HG02759 (cell line): ENCODE data around the gene TAF11.
"Not testable (repeated sequence)": the region's sequence is repeated elsewhere in the genome, so short reads cannot be mapped to it uniquely, and the experiment has no call there.

ENCODE experiments used
- ATAC-seq: cut with Tn5 transposase; IDR thresholded peaks from one replicate; pipeline ENCODE4 v1.9.1; 2021; ENCODE audit warnings: mild to moderate bottlenecking, moderate library complexity; ENCODE audit not compliant: unreplicated experiment

The TAF11 gene

DNA sequence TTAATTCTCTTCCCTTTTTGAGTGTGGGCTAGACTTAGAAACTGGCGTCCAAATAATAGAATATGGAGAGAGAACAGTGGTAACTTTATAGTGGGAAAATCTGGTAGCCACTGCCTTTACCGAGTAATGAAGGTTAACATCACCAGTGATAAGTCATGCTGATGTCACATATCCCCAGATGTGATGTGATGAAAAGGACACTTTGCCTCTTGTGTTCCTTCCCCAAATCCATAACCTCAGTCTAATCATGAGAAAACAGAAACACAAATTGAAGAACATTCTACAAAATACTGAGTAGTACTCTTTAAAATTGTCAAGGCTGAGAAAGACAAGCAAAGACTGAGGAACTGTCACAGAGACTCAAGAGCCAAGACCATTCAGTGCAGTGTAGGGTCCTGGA is 19.0 kb upstream of the TAF11 start:
- no peak for ATAC-seq

DNA sequence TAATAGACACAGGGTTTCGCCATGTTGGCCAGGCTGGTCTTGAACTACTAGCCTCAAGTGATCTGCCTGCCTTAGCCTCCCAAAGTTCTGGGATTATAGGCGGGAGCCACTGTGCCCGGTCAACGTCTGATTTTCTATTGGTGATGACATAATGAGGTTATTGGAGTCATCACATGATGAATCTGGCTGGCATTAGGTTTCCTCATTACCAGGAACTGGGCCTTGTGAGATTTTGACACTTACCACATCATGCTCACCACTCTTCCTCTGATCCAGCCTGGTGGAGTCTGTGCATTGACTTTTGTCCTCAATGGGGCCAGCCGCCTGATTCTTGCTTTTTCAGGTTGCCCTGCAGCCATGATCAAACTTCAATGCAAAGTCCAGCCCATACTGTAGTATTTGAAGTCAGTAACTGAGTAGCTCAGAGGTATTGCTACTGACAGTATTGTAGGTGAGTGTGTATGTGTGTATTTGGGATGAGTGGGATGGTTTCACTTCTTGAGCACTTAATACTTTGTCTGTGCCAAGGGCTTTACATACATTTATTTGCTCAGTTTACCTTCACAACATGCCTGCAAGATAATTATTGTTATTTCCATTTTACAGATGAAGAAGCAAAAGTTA is 17.3 kb upstream of the TAF11 start:
- ATAC-seq = no peak

DNA sequence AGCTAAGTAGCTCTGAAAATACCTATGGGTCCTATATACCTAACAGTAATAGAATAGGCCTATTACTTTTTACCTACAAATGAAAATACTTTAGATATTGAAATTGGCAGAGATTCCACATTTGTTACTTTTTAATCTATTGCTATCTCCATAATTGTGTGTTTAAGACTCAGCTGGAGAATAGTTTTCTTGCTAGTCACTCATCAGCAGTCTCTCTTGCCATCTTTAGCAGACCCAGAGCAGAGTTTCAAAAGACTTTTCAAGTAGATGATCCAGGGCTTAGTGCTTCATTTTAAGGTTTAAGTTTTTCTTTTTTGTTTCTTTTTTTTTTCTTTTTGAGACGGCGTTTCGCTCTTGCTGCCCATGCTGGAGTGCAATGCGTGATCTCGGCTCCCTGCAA is 14.1 kb upstream of the TAF11 start:
- no peak for ATAC-seq

DNA sequence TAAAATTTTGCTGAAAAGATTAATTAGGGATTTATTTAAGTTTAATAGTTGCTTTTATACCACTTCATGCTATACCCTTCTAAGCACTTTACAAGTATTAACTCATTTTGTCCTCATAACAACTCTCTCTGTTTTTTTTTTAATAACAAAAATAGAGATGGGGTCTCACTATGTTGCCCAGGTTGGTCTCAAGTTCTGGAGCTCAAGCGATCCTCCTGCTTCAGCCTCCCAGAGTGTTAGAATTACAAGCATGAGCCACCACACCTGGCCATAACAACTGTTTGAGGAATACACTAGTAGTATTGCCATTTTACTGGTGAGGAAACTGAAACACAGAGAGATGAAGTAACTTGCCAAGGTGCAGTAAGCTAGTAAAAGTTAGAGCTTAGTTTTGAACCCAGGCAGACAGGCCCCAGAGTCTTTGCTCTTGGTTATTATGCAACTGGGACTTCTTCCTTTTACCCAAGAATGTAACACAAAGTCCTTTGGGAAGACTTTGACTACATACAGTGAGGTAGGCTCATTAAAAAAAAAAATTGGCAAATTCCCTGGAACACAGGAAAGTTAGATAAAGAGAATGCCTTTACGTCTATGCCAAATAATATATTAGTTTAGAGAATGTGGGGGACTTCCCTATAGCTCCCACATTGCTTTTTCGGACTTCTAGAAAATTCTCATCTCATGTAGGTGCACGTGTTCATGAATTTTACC is 12.6 kb upstream of the TAF11 start:
- ATAC-seq = no peak

DNA sequence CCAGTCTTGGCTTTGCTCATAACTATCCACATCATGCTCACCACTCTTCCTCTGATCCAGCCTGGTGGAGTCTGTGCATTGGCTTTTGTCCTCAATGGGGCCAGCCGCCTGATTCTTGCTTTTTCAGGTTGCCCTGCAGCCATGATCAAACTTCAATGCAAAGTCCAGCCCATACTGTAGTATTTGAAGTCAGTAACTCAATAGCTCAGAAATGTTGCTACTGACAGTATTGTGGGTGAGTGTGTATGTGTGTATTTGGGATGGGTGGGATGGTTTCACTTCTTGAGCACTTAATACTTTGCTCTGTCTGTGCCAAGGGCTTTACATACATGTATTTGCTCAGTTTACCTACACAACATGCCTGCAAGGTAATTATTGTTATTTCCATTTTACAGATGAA is 11.9 kb upstream of the TAF11 start:
- not testable (repeated sequence) for ATAC-seq

DNA sequence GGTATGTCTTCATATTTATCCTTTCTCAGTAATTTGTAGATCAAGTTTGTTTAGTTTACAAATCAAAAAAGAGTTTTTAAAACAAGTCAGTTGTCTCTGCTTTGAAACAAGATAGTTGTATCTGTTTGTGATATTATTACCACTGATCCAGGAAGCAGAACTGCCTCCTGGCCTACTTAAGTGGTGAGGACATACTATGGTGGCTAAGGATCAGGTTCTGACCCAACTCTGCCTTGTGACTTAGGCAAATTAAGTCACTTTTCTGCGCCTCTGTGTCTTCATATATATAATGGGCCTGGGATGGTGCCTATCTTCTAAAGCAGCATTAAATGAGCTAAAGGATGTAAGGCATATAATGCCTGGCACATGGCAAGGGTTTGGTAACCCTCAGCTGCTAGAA is 9.9 kb upstream of the TAF11 start:
- ATAC-seq = no peak

DNA sequence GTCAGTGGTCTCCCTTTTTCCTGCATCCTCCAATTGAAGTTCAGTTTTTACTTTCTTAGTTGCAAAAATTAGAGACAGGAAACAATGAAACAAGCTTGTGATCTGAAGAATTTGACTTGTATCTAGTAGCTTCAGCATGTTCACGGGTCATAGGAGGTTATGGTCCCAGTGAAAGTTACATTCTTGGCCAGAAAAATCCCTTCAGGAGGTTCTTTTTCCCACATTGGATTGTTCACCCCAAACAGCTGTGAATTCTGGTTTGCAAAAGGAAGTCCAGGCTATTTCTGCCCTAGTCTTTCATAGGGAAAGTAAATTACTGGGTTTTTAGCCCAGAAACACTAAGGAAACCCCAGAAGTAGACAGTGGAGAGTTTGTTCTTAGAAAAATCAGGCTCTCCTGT is 9.3 kb upstream of the TAF11 start:
- no peak for ATAC-seq

DNA sequence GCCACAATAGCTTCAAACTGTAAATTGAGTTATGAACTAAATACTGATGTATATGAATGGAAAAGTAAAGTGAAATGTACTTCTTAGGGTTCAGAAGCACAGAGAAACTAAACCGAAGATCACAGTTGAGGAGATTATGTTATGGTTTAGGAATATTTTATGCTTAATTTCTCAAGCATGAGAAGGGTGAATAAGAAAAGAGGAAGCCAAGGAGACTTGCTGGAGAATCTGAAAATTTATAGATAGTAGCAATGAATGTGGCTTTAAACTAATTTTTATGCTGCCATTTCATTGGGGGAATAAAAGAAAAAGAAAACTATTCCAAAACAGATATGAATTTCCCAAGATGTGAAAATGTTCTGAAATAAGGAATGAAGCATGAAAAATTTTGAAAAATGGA is 6.9 kb upstream of the TAF11 start:
- ATAC-seq = no peak

DNA sequence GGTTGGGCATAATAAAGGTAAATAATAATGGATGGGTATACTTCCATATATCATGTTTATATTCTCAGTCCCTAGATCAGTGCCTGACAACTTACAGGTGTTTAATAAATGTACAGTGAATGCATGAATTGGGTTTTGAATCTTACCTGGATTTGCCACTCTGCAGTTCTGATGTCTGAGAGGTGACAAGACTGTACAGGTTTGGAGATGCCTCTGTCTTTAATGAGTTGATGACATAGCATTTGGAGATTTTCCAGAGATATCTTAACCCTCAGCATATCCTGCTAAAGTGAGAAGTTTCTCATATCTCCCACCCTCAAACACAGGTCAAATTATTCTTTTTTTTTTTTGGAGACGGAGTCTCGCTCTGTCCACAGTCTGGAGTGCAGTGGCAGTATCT is 3.5 kb upstream of the TAF11 start:
- ATAC-seq = no peak

DNA sequence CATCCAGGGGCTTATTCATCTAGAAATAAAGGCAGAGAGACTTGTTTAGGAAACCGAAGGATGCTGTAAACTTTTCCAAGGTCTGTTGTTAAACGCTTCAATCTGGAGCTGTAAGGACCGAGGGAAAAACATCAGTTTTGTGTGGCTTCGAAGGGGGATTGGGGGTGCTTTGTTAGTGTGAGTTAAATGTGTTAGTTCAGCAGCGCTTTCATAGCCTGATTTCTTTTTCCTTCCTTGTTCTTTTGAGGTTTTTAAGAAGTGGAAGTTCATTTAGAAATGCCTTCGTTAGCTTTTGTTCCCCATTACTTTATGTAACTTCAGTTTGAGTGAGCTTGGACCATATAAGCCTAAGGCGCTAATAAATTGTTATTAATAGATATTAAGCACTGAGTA is 2.7 kb upstream of the TAF11 start:
- ATAC-seq = no peak

DNA sequence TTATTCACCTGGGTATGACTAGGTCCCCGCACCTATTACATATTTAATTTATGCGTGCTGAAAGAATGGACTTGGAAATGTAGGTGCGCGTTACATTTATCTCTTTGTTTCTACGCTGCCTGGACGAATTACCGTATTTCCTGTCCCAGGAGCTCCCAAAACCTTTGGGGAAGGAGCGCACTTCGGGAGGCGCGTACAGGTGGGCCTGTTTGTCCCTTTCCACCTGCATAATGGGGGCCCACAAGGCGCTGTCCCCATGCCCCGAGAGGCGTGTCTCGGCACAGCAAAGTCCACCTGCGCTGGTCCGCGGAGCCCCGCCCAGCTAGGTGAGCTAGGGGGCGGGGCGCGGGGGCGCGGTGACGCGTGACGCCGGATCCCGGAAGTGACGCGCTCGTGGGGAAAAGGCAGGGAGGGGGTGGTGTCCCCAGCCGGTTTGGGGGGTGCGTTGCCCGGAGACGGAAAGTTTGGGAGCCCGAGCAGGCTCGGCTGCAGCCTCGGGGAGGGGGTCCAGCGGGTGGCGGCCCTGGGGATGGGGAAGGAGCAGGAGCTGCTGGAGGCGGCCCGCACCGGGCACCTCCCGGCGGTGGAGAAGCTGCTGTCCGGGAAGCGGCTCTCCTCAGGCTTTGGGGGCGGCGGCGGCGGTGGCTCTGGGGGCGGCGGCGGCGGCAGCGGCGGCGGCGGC is 1.2 kb upstream of the TAF11 start, which contains the start of gene ANKS1A:
Gene ANKS1A, plus strand, starts transcription at position 382 of the 682 bp plus-strand sequence. Its CDS starts 148 bp downstream, at position 530.
- ATAC-seq = no peak

DNA sequence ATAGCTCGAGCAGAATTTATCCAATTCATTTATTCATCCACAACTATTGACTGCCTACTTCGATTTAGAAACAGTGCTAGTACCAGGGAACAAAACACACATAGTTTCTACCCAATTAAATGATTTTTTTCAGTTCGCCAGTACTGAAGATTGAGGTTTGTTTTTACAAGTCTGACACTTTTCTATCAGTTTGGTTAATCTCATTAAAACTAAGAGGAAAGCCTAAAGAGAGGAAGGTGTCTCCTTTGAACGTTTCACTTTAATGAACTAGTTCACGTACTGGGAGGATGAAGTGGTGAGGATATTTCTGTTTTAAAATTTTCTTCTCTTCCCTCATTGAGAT is 643 bp upstream of the TAF11 start:
- ATAC-seq = no peak

DNA sequence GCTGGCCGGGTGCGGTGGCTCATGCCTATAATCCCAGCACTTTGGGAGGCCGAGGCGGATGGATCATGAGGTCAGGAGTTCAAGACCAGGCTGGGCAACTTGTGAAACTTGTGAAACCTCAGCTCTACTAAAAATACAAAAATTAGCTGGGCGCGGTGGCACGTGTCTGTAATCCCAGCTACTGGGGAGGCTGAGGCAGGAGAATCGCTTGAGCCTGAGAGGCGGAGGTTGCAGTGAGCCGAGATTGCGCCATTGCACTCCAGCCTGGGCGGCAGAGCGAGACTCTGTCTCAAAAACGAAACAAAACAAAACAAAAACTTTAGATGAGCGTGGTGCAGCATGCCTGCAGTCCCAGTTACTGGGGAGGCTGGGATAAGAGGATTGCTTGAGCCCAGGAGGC is 2.0 kb downstream of the TAF11 start:
- ATAC-seq = not testable (repeated sequence)

DNA sequence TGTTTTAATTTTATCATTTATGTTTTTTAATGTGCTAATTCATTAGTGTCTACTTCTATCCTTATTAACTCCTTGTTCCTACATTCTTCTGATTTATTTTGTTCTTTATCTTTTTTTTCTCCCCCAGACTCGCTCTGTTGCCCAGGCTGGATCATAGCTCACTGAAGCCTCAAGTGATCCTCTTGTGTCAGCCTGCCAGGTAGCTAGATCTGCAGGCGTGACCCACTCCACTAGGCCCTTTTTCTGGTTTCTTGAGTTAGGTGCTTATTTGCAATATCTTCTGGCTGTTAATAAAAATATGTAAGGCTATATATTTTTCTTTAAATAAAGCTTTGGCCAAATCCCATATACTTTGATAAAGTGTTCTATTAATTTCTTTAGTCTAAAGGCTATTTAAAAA is 2.8 kb downstream of the TAF11 start:
- ATAC-seq = no peak

DNA sequence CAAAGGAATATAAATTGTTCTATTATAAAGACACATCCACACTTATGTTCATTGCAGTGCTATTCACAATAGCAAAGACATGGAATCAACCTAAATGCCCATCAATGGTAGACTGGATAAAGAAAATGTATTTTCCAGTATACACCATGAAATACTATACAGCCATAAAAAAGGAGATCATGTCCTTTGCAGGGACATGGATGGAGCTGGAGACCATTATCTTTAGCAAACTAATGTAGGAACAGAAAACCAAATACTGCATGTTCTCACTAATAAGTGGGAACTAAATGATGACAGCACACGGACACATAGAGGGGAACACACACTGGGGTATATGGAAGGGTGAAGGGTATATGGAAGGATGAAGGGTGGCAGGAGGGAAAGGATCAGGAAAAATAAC is 3.8 kb downstream of the TAF11 start:
- ATAC-seq = not testable (repeated sequence)

DNA sequence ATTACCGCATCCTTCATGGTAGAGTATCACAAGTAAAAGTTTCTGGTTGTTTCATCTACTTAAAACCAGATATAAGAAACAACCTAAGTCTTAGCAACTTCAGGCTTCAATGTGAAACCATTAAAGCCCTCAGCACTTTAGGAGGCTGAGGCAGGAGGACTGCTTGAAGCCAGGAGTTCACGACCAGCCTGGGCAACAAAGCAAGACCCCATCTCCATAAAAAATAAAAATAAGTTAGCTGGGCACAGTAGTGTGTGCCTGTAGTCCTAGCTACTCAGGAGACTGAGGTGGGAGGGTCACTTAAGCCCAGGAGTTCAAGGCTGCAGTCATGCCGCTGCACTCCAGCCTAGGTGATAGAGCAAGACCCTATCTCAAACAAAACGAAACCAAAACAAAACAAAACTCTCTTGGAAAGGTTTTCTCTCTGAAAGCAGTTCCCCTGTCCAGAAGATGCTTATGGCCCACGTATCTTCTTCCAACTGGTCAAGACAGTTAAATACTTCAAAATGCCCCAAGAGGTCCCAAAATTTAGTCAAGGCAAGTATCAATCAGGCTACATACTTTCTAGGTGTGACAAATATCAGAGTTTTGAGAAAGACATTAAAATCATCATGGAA is 9.9 kb downstream of the TAF11 start:
- no peak for ATAC-seq

DNA sequence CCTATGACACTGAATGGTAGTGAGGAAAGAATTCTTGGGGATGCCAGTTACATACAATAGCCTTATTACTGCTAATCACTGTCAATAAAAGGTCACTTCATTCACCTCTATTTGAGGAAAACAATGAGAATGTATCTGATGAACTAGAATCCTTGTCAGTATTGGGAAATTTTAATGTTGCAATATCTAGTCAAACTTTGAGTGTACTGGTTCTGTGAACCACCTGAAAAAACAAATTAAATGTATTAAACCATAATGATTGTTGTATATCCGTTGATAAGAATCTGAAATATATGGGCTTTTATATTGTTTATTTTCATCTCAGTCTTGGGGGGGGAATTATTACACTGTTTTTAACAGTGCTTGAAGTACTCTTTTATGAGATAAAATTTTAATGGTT is 10.6 kb downstream of the TAF11 start:
- ATAC-seq = no peak

DNA sequence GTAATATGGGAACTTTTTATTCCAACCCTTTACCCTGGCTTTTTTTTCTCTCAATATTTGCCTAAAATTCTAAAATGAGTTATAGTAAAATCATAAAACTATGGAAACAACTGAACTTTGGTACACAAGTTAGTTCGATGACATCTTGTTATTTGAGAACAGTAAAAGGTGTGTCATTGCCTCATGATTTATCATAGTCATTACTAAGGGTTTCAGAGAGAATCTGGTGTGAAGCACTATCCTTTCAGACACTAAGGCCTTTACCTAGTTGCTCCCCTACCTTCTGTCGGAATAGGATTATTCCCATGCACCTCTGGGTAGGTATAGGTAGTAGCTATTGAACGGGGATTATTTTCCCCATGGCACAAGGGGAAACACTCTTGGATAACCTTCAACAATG is 11.4 kb downstream of the TAF11 start:
- no peak for ATAC-seq

DNA sequence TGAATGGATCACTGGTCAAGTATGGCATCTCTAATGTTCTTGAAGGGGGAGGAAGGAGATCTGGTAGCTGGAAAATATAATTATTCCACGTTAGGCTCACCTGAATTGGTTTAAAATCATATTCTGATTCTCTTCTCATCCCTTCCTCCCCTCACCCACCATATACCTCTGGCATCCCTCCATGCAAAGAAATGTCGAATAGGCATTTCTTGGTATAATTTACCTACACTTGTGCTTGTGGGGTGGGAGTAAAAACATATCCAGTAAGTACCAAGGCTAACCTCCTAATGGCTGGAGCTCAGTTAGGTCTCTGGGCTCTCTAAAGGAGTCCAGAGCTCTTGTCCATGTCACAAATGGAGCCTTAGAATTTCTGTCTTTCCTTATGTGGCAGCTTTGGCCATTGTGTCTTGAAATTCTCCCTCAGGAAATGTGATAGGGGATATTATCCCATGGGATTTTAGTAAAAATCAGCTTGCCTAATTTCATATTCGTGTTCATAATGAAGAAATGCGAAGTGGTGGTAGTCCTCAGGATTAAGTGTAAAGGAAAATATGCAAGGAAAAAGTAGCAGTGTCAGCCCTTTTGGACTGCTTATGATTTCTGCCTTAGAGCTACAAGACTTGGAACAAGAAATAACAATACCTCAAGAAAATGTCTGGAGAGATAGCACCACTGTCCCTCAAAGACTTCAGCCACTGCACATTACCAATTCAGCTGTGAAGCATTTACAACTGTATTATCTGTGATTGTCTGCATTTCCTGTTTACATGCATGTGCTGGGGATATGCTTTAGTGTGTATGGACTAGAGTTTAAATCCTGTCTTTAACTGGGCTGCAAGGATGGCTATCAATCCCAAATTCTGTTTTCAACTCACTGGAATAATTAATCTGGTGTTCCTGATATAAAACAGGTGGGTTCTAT is 12.3 kb downstream of the TAF11 start:
- no peak for ATAC-seq

DNA sequence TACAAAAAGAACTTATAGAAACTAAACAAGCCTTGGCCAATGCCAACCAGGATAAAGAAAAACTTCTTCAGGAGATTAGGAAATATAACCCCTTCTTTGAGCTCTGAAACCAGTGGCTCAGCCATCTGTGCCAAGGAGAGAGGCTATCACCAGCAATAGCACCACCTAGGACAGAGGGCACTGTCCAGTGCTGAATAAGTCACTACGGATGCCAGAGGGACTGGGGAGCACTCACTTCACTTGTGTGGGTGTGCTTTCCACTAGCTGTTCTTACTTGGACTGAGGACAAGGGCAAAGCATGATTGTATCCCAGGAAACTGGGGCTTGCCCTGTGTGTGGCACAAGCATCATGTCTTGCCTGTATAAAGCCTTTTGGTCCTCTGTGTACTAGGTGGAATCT is 15.5 kb downstream of the TAF11 start:
- no peak for ATAC-seq

DNA sequence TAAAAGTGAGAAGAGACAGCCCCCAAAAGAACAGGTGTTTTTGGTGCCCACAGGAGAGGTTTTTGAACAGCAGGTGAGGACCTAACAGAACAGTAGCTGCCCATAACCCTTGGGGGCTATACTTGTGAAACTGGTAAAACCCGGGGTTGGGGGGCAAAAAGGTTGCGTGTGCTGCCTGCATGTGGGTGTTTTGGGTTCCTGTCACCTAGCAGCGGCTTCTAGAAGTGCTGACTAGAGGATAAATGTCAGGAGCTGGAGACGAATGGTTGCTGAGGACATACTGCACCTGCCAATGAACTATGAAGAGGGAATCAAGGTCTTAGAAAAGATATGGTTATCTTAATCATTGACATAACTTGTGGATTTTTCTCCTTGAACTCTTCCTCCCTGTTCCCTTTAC is 16.0 kb downstream of the TAF11 start:
- no peak for ATAC-seq
